NCI-H2107 treated with DMSO at 0.1 percent for 48 hours (cell line): ENCODE results near the gene ZNF586.
A peak's percentile ranks its signal among the peaks of the same experiment; 100 is the strongest.
"Not testable (repeated sequence)": the region's sequence is repeated elsewhere in the genome, so short reads cannot be mapped to it uniquely, and the experiment has no call there.

ENCODE experiments used
- DNase-seq: peaks from one replicate; lab custom pipeline; 2025; ENCODE audit not compliant: unreplicated experiment; lab: John Stamatoyannopoulos, UW

Gene ZNF586

GRCh38 chr19:57769345-57770131, at the start of gene ZNF586:
Gene ZNF586 (plus strand): TSS chr19:57769676. CDS start chr19:57769843, 167 bp downstream.
- peak; percentile 72 for DNase-seq

GRCh38 chr19:57719901-57720519, 49.5 kb upstream of the ZNF586 start:
- DNase-seq: no peak

- DNase-seq: no peak
Observed at GRCh38 chr19:57720878-57721277, 48.6 kb upstream of the ZNF586 start.

- not testable (repeated sequence) for DNase-seq
Observed at GRCh38 chr19:57738320-57738719, 31.2 kb upstream of the ZNF586 start.

- not testable (repeated sequence) for DNase-seq
Observed at GRCh38 chr19:57738770-57739169, 30.7 kb upstream of the ZNF586 start.

GRCh38 chr19:57746580-57747471, 22.6 kb upstream of the ZNF586 start, which contains the start of gene ZNF776:
Gene ZNF776 (plus strand): TSS chr19:57746815. CDS start chr19:57747059, 244 bp downstream.
- DNase-seq: peak; percentile 87

GRCh38 chr19:57747472-57747807, 22.0 kb upstream of the ZNF586 start:
- no peak for DNase-seq

- DNase-seq: no peak
Observed at GRCh38 chr19:57748029-57748428, 21.4 kb upstream of the ZNF586 start.

GRCh38 chr19:57754091-57754673, 15.3 kb upstream of the ZNF586 start:
- DNase-seq: no peak

GRCh38 chr19:57755031-57755430, 14.4 kb upstream of the ZNF586 start:
- no peak for DNase-seq

- DNase-seq: no peak
Observed at GRCh38 chr19:57757941-57758340, 11.5 kb upstream of the ZNF586 start.

GRCh38 chr19:57759096-57759495, 10.4 kb upstream of the ZNF586 start:
- DNase-seq: no peak

GRCh38 chr19:57771417-57771816, 1.9 kb downstream of the ZNF586 start:
- DNase-seq: no peak

GRCh38 chr19:57773488-57773887, 4.0 kb downstream of the ZNF586 start:
- DNase-seq: no peak

- DNase-seq: no peak
Observed at GRCh38 chr19:57776764-57777296, 7.4 kb downstream of the ZNF586 start.

- no peak for DNase-seq
Observed at GRCh38 chr19:57778336-57778735, 8.9 kb downstream of the ZNF586 start.

- no peak for DNase-seq
Observed at GRCh38 chr19:57779220-57779845, 9.9 kb downstream of the ZNF586 start.

GRCh38 chr19:57786286-57786685, 16.8 kb downstream of the ZNF586 start:
- no peak for DNase-seq

- DNase-seq: no peak
Observed at GRCh38 chr19:57786906-57787305, 17.4 kb downstream of the ZNF586 start.

GRCh38 chr19:57788114-57788692, 18.7 kb downstream of the ZNF586 start:
- no peak for DNase-seq
